Activated naive CD4-positive, alpha-beta T cell treated with anti-CD3 and anti-CD28 coated beads for 36 hours (primary cell): Measurements from ENCODE around the gene ASIC5. TPM values are rescaled to one million over a fixed set of nuclear protein-coding genes. Genes with fewer than 3 reads are reported as not detected.

Experiments used
- CTCF ChIA-PET: fragments of 350-600 bp; sonication (Branson Sonifier 250); formaldehyde crosslinking; loops from one replicate; lab custom pipeline; 2021; ENCODE audit warnings: antibody characterized with exemption; lab: Charles Lee
- DNase-seq: peaks from one replicate; pipeline ENCODE4 v3.0.0-alpha.2; 2020
- H3K27ac Mint-ChIP-seq: one replicate; pipeline ENCODE4 v1.8.0; 2021; ENCODE audit warnings: mild to moderate bottlenecking, mixed read lengths
- H3K27me3 Mint-ChIP-seq: one replicate; pipeline ENCODE4 v1.8.0; 2021; ENCODE audit warnings: low read depth, mixed read lengths
- H3K36me3 Mint-ChIP-seq: one replicate; pipeline ENCODE4 v1.8.0; 2021; ENCODE audit warnings: low read depth, mixed read lengths
- H3K4me1 Mint-ChIP-seq: one replicate; pipeline ENCODE4 v1.8.0; 2021; ENCODE audit warnings: low read depth, mixed read lengths
- H3K4me3 Mint-ChIP-seq: one replicate; pipeline ENCODE4 v1.8.0; 2021; ENCODE audit warnings: mild to moderate bottlenecking, moderate library complexity, mixed read lengths
- H3K9me3 Mint-ChIP-seq: one replicate; pipeline ENCODE4 v1.8.0; 2021; ENCODE audit warnings: mixed read lengths
- intact Hi-C: fragments of 100-400 bp; cut with micrococcal nuclease; formaldehyde crosslinking; loops from one replicate; pipeline ENCODE4 v1.15.1; 2023
- total RNA-seq, 2 experiments: library from RNA; stranded (reverse); gene quantifications; one replicate each; pipeline ENCODE4 v1.2.3, GENCODE V29; 2021

The ASIC5 gene
- not detected for total RNA-seq

GRCh38 chr4:155866177-155866576, at the start of gene ASIC5:
ASIC5 (minus strand) TSS chr4:155866277; CDS start chr4:155866226, 51 bp downstream.
- intact Hi-C loops, result no loop called here
- H3K36me3 Mint-ChIP-seq, result no peaks in the 10 kb centered on the region
- CTCF ChIA-PET, result interaction anchor here (1.4 kb wide), 1 partner anchor 12 kb away, joined by 3 read pairs; no protein-coding TSS in a partner anchor
- H3K4me3 Mint-ChIP-seq, result no peak within 1 kb of the TSS
- H3K27me3 Mint-ChIP-seq, result peaks cover 2% of the 10 kb centered on the region
- H3K4me1 Mint-ChIP-seq, result no peaks in the 10 kb centered on the region
- H3K27ac Mint-ChIP-seq, result no peak within 1 kb of the TSS
- DNase-seq, result no peak
- H3K9me3 Mint-ChIP-seq, result peaks cover 7% of the 10 kb centered on the region

DNA sequence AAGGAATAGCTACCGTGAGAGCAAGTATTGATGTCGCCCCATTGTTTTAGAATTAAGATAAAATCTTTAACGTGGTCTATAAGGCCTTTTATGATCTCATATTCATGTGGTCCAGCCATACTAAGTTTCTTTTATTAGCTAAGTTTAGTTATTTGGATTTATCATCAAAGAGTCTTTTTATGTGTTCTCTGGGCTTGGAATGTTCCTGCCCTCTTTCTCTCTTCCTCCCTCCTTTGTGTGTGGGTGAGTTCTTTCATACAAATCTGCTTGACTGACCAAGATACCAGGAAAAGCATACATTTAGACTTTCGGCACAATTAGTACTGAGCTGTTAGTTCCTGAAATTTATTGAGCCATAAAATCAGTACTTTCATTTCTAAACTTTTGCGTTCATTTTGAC, 48.7 kb upstream of the ASIC5 start:
- CTCF ChIA-PET, result no interaction called here
- Mint-ChIP-seq H3K27me3 (peaks cover 6% of the 10 kb centered on the region), H3K27ac (no peak overlapping the region), H3K9me3 (no peaks in the 10 kb centered on the region), H3K4me3 (no peak overlapping the region), H3K4me1 (no peaks in the 10 kb centered on the region), H3K36me3 (no peaks in the 10 kb centered on the region)
- intact Hi-C loops, result no loop called here
- DNase-seq, result no peak

- Mint-ChIP-seq H3K27me3 (peaks cover 19% of the 10 kb centered on the region), H3K4me3 (no peak overlapping the region), H3K4me1 (no peaks in the 10 kb centered on the region), H3K36me3 (no peaks in the 10 kb centered on the region), H3K9me3 (no peaks in the 10 kb centered on the region), H3K27ac (no peak overlapping the region)
- CTCF ChIA-PET, result interaction anchor here (1.1 kb wide), 1 partner anchor 102 kb away, joined by 4 read pairs; no protein-coding TSS in a partner anchor
- DNase-seq, result no peak
- intact Hi-C loops, result no loop called here
These were observed 45.8 kb upstream of the ASIC5 start for GRCh38 chr4:155911905-155912304.

- intact Hi-C loops, result no loop called here
- no peaks in the 10 kb centered on the region for H3K4me1 Mint-ChIP-seq
- no peak for DNase-seq
- H3K4me3 Mint-ChIP-seq, result no peak overlapping the region
- no peak overlapping the region for H3K27ac Mint-ChIP-seq
- no peaks in the 10 kb centered on the region for H3K36me3 Mint-ChIP-seq
- H3K27me3 Mint-ChIP-seq, result peaks cover 24% of the 10 kb centered on the region
- no peaks in the 10 kb centered on the region for H3K9me3 Mint-ChIP-seq
- CTCF ChIA-PET, result no interaction called here
These were observed 43.6 kb upstream of the ASIC5 start for GRCh38 chr4:155909615-155910226.

- H3K4me1 Mint-ChIP-seq, result no peaks in the 10 kb centered on the region
- H3K27me3 Mint-ChIP-seq, result peaks cover 26% of the 10 kb centered on the region
- H3K9me3 Mint-ChIP-seq, result no peaks in the 10 kb centered on the region
- no peak overlapping the region for H3K4me3 Mint-ChIP-seq
- CTCF ChIA-PET, result no interaction called here
- no peak overlapping the region for H3K27ac Mint-ChIP-seq
- intact Hi-C loops, result no loop called here
- no peak for DNase-seq
- no peaks in the 10 kb centered on the region for H3K36me3 Mint-ChIP-seq
These were observed 42.4 kb upstream of the ASIC5 start for GRCh38 chr4:155908187-155909139.

DNA sequence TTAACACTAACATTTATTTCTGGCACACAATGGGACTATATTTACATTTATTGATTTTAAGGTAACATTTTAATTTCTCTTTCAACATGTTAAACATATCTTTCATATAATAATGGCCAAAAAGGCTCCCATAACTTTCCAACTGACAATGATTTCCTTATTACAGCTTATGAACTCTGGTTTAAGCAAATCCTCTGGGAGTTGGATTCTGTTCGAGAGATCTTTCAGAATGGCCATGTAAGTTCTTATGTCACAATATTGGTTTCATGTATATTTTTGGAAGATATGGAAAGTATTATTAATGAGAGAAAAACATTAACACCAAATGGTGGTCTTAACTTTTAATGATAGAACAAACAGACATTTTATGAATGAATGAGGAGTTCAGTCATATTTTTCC, 41.5 kb upstream of the ASIC5 start:
- Mint-ChIP-seq H3K9me3 (no peaks in the 10 kb centered on the region), H3K36me3 (no peaks in the 10 kb centered on the region), H3K27me3 (peaks cover 27% of the 10 kb centered on the region), H3K4me1 (no peaks in the 10 kb centered on the region), H3K4me3 (no peak overlapping the region), H3K27ac (no peak overlapping the region)
- no peak for DNase-seq
- intact Hi-C loops, result no loop called here
- CTCF ChIA-PET, result no interaction called here

DNA sequence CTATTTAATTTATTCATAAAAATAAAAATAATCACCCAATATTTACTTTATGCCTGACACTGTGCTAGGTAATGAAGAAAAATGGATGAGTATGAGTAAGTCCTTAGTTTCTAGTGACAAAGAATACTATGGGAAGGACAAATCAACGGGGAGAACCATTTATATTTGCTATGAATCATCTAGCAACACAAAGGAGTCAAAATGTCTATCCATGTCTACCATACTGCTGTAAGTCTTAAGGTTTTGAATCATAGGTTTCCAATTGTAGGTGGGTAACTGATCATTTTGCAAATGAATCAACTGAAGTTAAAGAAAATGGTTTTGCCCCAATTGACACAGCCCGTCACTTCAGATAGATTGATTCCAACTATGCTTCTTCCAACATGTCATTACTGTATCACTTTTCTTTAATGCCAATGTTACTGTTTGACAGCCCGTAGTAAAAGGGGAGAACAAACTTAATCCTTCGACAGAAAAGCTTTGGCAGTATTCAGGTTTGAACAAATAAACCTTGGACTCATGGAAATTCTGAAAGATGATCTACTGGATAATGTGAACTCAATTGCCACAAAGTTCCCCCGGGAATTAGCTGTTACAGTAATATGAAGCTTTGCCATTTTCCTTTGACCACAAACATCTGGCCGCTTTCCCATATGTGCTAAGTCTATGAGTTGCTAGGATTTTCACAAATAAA, 40.6 kb upstream of the ASIC5 start:
- no peaks in the 10 kb centered on the region for H3K9me3 Mint-ChIP-seq
- DNase-seq, result no peak
- CTCF ChIA-PET, result no interaction called here
- H3K27ac Mint-ChIP-seq, result no peak overlapping the region
- no peaks in the 10 kb centered on the region for H3K4me1 Mint-ChIP-seq
- intact Hi-C loops, result no loop called here
- no peaks in the 10 kb centered on the region for H3K36me3 Mint-ChIP-seq
- peaks cover 27% of the 10 kb centered on the region for H3K27me3 Mint-ChIP-seq
- no peak overlapping the region for H3K4me3 Mint-ChIP-seq

- DNase-seq, result no peak
- Mint-ChIP-seq H3K27me3 (peaks cover 20% of the 10 kb centered on the region), H3K4me3 (no peak overlapping the region), H3K27ac (no peak overlapping the region), H3K36me3 (no peaks in the 10 kb centered on the region), H3K4me1 (no peaks in the 10 kb centered on the region), H3K9me3 (no peaks in the 10 kb centered on the region)
- CTCF ChIA-PET, result no interaction called here
- intact Hi-C loops, result no loop called here
These were observed 38.3 kb upstream of the ASIC5 start for GRCh38 chr4:155904331-155904730.

DNA sequence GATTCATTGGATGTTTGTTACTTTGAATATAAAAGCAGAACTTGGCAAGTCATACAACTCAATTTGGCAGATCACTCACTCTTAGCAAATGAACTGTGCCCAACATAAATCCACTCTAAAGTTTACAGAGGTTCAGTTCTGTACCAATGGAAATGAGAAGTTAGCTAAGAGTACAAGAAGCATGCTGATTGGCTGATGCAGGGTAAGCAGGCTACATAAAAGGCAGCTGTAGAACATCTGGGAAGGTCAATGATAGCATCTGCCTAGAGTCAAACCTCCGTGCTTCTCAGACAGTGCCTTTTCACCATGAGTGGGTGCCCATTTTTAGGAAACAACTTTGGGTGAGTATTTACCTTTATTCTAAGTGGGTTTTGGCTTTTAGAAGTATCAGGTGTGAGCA, 37.4 kb upstream of the ASIC5 start, which contains the start of gene TDO2:
TDO2 (plus strand) TSS at position 244 of the 400 bp plus-strand sequence; CDS start at position 307, 63 bp downstream.
- H3K4me3 Mint-ChIP-seq, result no peak within 1 kb of the TSS
- H3K9me3 Mint-ChIP-seq, result peaks cover 1% of the 10 kb centered on the region
- peaks cover 17% of the 10 kb centered on the region for H3K27me3 Mint-ChIP-seq
- H3K27ac Mint-ChIP-seq, result no peak within 1 kb of the TSS
- CTCF ChIA-PET, result no interaction called here
- H3K36me3 Mint-ChIP-seq, result no peaks in the 10 kb centered on the region
- H3K4me1 Mint-ChIP-seq, result no peaks in the 10 kb centered on the region
- intact Hi-C loops, result no loop called here
- no peak for DNase-seq

DNA sequence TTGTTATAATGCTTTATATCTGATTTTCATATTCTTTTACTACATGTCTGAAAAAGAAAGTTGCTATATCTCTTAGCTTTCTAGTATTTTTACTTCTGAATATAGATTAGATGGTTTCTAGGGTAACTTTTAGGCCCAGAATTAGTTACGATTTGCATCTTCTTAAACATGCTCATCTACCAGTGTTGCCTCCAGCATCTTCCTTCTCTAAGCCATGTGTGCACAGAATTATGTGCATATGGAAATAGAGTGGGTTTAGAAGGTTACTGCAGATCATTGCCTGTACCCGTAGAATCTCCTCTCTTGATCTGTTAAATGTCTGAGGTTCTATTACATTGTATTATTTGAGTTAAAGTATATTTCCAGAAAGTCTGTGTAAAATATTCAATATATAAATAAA, 34.9 kb upstream of the ASIC5 start:
- H3K4me1 Mint-ChIP-seq, result no peaks in the 10 kb centered on the region
- CTCF ChIA-PET, result no interaction called here
- H3K4me3 Mint-ChIP-seq, result no peak overlapping the region
- H3K9me3 Mint-ChIP-seq, result peaks cover 9% of the 10 kb centered on the region
- DNase-seq, result no peak
- no peak overlapping the region for H3K27ac Mint-ChIP-seq
- H3K36me3 Mint-ChIP-seq, result no peaks in the 10 kb centered on the region
- H3K27me3 Mint-ChIP-seq, result peaks cover 5% of the 10 kb centered on the region
- intact Hi-C loops, result no loop called here

DNA sequence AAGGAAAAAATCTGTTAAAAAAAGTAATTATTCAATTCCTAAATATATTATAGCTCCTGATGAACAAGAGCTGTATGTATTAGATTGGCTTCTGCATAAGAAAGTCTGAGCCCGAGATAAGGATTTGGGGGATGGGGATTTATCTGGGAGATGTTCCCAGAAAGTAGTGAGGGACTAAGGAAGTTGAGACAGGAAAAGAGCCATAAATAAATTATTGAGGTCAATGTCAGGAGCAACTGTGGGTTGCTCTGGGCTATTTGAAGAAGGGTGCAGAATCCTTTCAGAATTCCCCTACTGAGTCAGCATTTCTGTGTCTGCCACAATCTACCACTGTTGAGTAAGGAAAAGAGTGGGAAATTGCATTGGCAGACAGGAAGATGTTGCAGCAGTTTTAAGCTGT, 34.3 kb upstream of the ASIC5 start:
- CTCF ChIA-PET, result no interaction called here
- no peak for DNase-seq
- intact Hi-C loops, result no loop called here
- Mint-ChIP-seq H3K36me3 (no peaks in the 10 kb centered on the region), H3K27ac (no peak overlapping the region), H3K4me1 (no peaks in the 10 kb centered on the region), H3K4me3 (no peak overlapping the region), H3K27me3 (peaks cover 5% of the 10 kb centered on the region), H3K9me3 (peaks cover 12% of the 10 kb centered on the region)

- intact Hi-C loops, result no loop called here
- Mint-ChIP-seq H3K9me3 (peaks cover 13% of the 10 kb centered on the region), H3K36me3 (no peaks in the 10 kb centered on the region), H3K4me3 (no peak overlapping the region), H3K27me3 (peaks cover 5% of the 10 kb centered on the region), H3K4me1 (no peaks in the 10 kb centered on the region), H3K27ac (no peak overlapping the region)
- DNase-seq, result no peak
- CTCF ChIA-PET, result no interaction called here
These were observed 33.8 kb upstream of the ASIC5 start for GRCh38 chr4:155899891-155900290.
